ENCODE measurements around the gene THEM5.
A peak's percentile ranks its signal among the peaks of the same experiment; 100 is the strongest.

Gene THEM5

DNA sequence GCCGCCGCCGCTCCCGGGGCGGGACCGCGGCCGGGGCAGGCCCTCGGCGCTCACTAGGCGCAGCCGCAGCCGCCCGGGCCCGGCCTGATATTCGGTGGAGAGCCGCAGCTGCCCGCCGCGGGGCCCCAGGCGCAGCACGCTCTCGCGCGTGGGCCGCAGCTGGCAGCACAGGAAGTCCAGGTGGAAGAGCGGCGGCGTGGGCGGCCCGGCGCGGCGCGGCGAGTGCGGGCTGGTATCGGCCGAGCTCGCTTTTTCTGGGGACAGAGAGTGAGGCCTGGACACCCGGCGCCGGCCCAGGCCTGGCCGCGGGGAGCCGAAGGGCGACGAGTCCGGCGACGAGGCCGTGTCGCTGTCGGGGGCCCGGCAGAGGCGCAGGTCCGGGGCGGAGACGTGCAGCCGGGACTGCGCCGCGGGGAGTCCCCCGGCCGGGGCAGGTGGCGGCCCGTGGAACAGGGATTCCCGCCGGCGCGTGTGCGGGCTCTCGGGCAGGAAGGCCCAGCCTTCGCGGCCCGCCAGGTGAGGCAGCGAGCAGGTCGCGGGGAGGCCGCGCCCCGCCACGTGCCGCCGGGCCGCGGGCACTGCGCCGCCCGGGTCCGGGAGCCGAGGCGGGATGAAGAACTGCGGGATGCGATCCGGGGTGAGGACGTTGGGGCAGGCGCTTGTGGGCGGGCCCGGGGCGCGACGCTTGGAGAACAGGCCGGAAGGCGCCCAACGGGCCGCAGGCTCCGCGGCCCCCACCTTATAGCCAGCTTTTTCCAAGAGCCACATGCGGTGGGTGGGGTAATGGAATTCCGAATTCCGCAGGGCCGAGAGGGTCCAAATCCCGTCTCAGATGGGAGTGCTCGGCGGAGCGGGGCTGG is 15.1 kb downstream of the THEM5 start:
- WGBS (ENCODE audit: extremely low coverage, insufficient coverage, insufficient read length) = no CpG with 5 or more reads among the region's 117 CpGs
- peak overlapping the region; percentile 55 for H3K4me3 ChIP-seq (ENCODE audit: low read depth, low read length)
- no peaks in the 10 kb centered on the region for H3K36me3 ChIP-seq (ENCODE audit: control insufficient read depth in 1 of 2, insufficient read depth in 2 of 2, low read length in 2 of 2)
- H4K12ac ChIP-seq (ENCODE audit: low read depth, low read length) = peak overlapping the region; percentile 17
- H3K4me2 ChIP-seq (ENCODE audit: low read length) = peak overlapping the region; percentile 59
- no peak overlapping the region for H2BK5ac ChIP-seq (ENCODE audit: low read depth, low read length, poor library complexity)
- H2AK5ac ChIP-seq (ENCODE audit: low read length) = no peak overlapping the region
- peak overlapping the region; percentile 14 for H3K18ac ChIP-seq (ENCODE audit: low read length)
- H3K79me2 ChIP-seq (ENCODE audit: control insufficient read depth, insufficient read depth, low read length, poor library complexity) = peaks cover 8% of the 10 kb centered on the region
- H3K9ac ChIP-seq (ENCODE audit: low read length) = no peak overlapping the region
- H3K4ac ChIP-seq (ENCODE audit: low read depth, low read length) = peak overlapping the region; percentile 23
- H3K27me3 ChIP-seq (ENCODE audit: insufficient read depth, low read length) = peaks cover 21% of the 10 kb centered on the region
- H2BK120ac ChIP-seq (ENCODE audit: insufficient read depth, low read length, poor library complexity) = no peak overlapping the region
- no peak overlapping the region for H3K27ac ChIP-seq (ENCODE audit: low read depth, low read length)
- H2AFZ ChIP-seq (ENCODE audit: insufficient read depth, low read length, poor library complexity) = peak overlapping the region; percentile 69
- H4K8ac ChIP-seq (ENCODE audit: low read depth, low read length) = peak overlapping the region; percentile 73
- H3K79me1 ChIP-seq (ENCODE audit: low read length) = peaks cover 16% of the 10 kb centered on the region
- peak overlapping the region; percentile 59 for H3K14ac ChIP-seq (ENCODE audit: low read length)
- no peak for DNase-seq
- no peak overlapping the region for H3K23ac ChIP-seq (ENCODE audit: low read length)
- H3K9me3 ChIP-seq (ENCODE audit: insufficient read depth, low read depth, low read length) = peaks cover 2% of the 10 kb centered on the region
- H2BK12ac ChIP-seq (ENCODE audit: low read length) = no peak overlapping the region
- H4K91ac ChIP-seq (ENCODE audit: low read depth, low read length) = peak overlapping the region; percentile 73
- H3K4me1 ChIP-seq (ENCODE audit: control insufficient read depth in 1 of 2, insufficient read depth in 2 of 2, low read length in 2 of 2) = peaks cover 24 to 31% of the 10 kb centered on the region in 2 experiments

- H2BK120ac ChIP-seq (ENCODE audit: insufficient read depth, low read length, poor library complexity) = peak overlapping the region; percentile 60
- no CpG with 5 or more reads among the region's 26 CpGs for WGBS (ENCODE audit: extremely low coverage, insufficient coverage, insufficient read length)
- DNase-seq = no peak
- H4K91ac ChIP-seq (ENCODE audit: low read depth, low read length) = peak overlapping the region; percentile 73
- H3K79me1 ChIP-seq (ENCODE audit: low read length) = peaks cover 16% of the 10 kb centered on the region
- no peak overlapping the region for H2BK5ac ChIP-seq (ENCODE audit: low read depth, low read length, poor library complexity)
- peaks cover 8% of the 10 kb centered on the region for H3K79me2 ChIP-seq (ENCODE audit: control insufficient read depth, insufficient read depth, low read length, poor library complexity)
- peak overlapping the region; percentile 73 for H4K8ac ChIP-seq (ENCODE audit: low read depth, low read length)
- peak overlapping the region; percentile 59 for H3K4me2 ChIP-seq (ENCODE audit: low read length)
- H3K14ac ChIP-seq (ENCODE audit: low read length) = peak overlapping the region; percentile 19
- H3K9ac ChIP-seq (ENCODE audit: low read length) = no peak overlapping the region
- peak overlapping the region; percentile 39 for H2BK12ac ChIP-seq (ENCODE audit: low read length)
- peaks cover 2% of the 10 kb centered on the region for H3K9me3 ChIP-seq (ENCODE audit: insufficient read depth, low read depth, low read length)
- peak overlapping the region; percentile 63 for H4K12ac ChIP-seq (ENCODE audit: low read depth, low read length)
- H2AFZ ChIP-seq (ENCODE audit: insufficient read depth, low read length, poor library complexity) = peak overlapping the region; percentile 69
- H3K4me3 ChIP-seq (ENCODE audit: low read depth, low read length) = no peak overlapping the region
- H3K4ac ChIP-seq (ENCODE audit: low read depth, low read length) = no peak overlapping the region
- H3K36me3 ChIP-seq (ENCODE audit: control insufficient read depth in 1 of 2, insufficient read depth in 2 of 2, low read length in 2 of 2) = no peaks in the 10 kb centered on the region
- H3K18ac ChIP-seq (ENCODE audit: low read length) = peak overlapping the region; percentile 40
- H3K27ac ChIP-seq (ENCODE audit: low read depth, low read length) = no peak overlapping the region
- peaks cover 21% of the 10 kb centered on the region for H3K27me3 ChIP-seq (ENCODE audit: insufficient read depth, low read length)
- H3K4me1 ChIP-seq (ENCODE audit: control insufficient read depth in 1 of 2, insufficient read depth in 2 of 2, low read length in 2 of 2) = peaks cover 24 to 31% of the 10 kb centered on the region in 2 experiments
- no peak overlapping the region for H3K23ac ChIP-seq (ENCODE audit: low read length)
- peak overlapping the region; percentile 75 for H2AK5ac ChIP-seq (ENCODE audit: low read length)
Observed at GRCh38 chr1:151837884-151838221, 15.7 kb downstream of the THEM5 start.

DNA sequence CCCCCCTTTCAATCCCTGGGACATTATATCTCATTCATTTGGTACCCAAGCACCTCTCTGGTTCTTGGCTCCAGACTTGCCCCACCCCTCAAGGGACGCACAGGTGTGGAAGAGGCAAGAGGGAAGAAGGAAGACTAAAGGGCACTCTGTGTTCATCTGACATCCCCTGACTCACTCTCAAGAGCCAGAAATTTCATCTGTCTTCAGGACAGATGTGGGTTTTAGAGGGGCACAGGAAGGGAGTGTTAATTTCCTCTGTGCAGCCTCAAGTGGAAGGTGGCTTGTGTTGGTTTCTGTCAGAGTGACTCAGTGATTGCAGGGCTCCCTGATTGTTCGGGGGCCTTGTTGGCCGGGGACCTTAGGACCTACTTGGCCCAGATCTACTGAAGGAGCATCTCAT is 16.3 kb downstream of the THEM5 start:
- H3K4me3 ChIP-seq (ENCODE audit: low read depth, low read length) = no peak overlapping the region
- H3K27ac ChIP-seq (ENCODE audit: low read depth, low read length) = no peak overlapping the region
- no peak overlapping the region for H3K14ac ChIP-seq (ENCODE audit: low read length)
- H4K8ac ChIP-seq (ENCODE audit: low read depth, low read length) = no peak overlapping the region
- no peak overlapping the region for H4K12ac ChIP-seq (ENCODE audit: low read depth, low read length)
- H3K79me2 ChIP-seq (ENCODE audit: control insufficient read depth, insufficient read depth, low read length, poor library complexity) = peaks cover 8% of the 10 kb centered on the region
- no peak overlapping the region for H2AFZ ChIP-seq (ENCODE audit: insufficient read depth, low read length, poor library complexity)
- no peak overlapping the region for H3K18ac ChIP-seq (ENCODE audit: low read length)
- H3K36me3 ChIP-seq (ENCODE audit: control insufficient read depth in 1 of 2, insufficient read depth in 2 of 2, low read length in 2 of 2) = no peaks in the 10 kb centered on the region
- peak overlapping the region; percentile 4 for H2BK5ac ChIP-seq (ENCODE audit: low read depth, low read length, poor library complexity)
- no peak overlapping the region for H3K4ac ChIP-seq (ENCODE audit: low read depth, low read length)
- no peak overlapping the region for H3K23ac ChIP-seq (ENCODE audit: low read length)
- H3K9ac ChIP-seq (ENCODE audit: low read length) = no peak overlapping the region
- H3K9me3 ChIP-seq (ENCODE audit: insufficient read depth, low read depth, low read length) = peaks cover 2% of the 10 kb centered on the region
- WGBS (ENCODE audit: extremely low coverage, insufficient coverage, insufficient read length) = no CpG with 5 or more reads among the region's 3 CpGs
- no peak overlapping the region for H2BK12ac ChIP-seq (ENCODE audit: low read length)
- peaks cover 24 to 31% of the 10 kb centered on the region in 2 experiments for H3K4me1 ChIP-seq (ENCODE audit: control insufficient read depth in 1 of 2, insufficient read depth in 2 of 2, low read length in 2 of 2)
- no peak for DNase-seq
- no peak overlapping the region for H2AK5ac ChIP-seq (ENCODE audit: low read length)
- no peak overlapping the region for H3K4me2 ChIP-seq (ENCODE audit: low read length)
- H3K79me1 ChIP-seq (ENCODE audit: low read length) = peaks cover 16% of the 10 kb centered on the region
- H2BK120ac ChIP-seq (ENCODE audit: insufficient read depth, low read length, poor library complexity) = no peak overlapping the region
- peak overlapping the region; percentile 15 for H4K91ac ChIP-seq (ENCODE audit: low read depth, low read length)
- H3K27me3 ChIP-seq (ENCODE audit: insufficient read depth, low read length) = peaks cover 21% of the 10 kb centered on the region

GRCh38 chr1:151835596-151835995 is 17.9 kb downstream of the THEM5 start:
- H3K4me2 ChIP-seq (ENCODE audit: low read length) = no peak overlapping the region
- H4K8ac ChIP-seq (ENCODE audit: low read depth, low read length) = no peak overlapping the region
- no peak overlapping the region for H4K12ac ChIP-seq (ENCODE audit: low read depth, low read length)
- H3K9ac ChIP-seq (ENCODE audit: low read length) = no peak overlapping the region
- no CpG with 5 or more reads among the region's 7 CpGs for WGBS (ENCODE audit: extremely low coverage, insufficient coverage, insufficient read length)
- DNase-seq = no peak
- peaks cover 24 to 31% of the 10 kb centered on the region in 2 experiments for H3K4me1 ChIP-seq (ENCODE audit: control insufficient read depth in 1 of 2, insufficient read depth in 2 of 2, low read length in 2 of 2)
- H3K79me1 ChIP-seq (ENCODE audit: low read length) = peaks cover 16% of the 10 kb centered on the region
- no peak overlapping the region for H3K14ac ChIP-seq (ENCODE audit: low read length)
- H2BK120ac ChIP-seq (ENCODE audit: insufficient read depth, low read length, poor library complexity) = no peak overlapping the region
- H3K36me3 ChIP-seq (ENCODE audit: control insufficient read depth in 1 of 2, insufficient read depth in 2 of 2, low read length in 2 of 2) = no peaks in the 10 kb centered on the region
- H3K27me3 ChIP-seq (ENCODE audit: insufficient read depth, low read length) = peaks cover 21% of the 10 kb centered on the region
- no peak overlapping the region for H3K4me3 ChIP-seq (ENCODE audit: low read depth, low read length)
- H2AK5ac ChIP-seq (ENCODE audit: low read length) = no peak overlapping the region
- peaks cover 8% of the 10 kb centered on the region for H3K79me2 ChIP-seq (ENCODE audit: control insufficient read depth, insufficient read depth, low read length, poor library complexity)
- no peak overlapping the region for H2BK12ac ChIP-seq (ENCODE audit: low read length)
- no peak overlapping the region for H2BK5ac ChIP-seq (ENCODE audit: low read depth, low read length, poor library complexity)
- H3K27ac ChIP-seq (ENCODE audit: low read depth, low read length) = no peak overlapping the region
- no peak overlapping the region for H3K23ac ChIP-seq (ENCODE audit: low read length)
- peaks cover 2% of the 10 kb centered on the region for H3K9me3 ChIP-seq (ENCODE audit: insufficient read depth, low read depth, low read length)
- H3K18ac ChIP-seq (ENCODE audit: low read length) = no peak overlapping the region
- H2AFZ ChIP-seq (ENCODE audit: insufficient read depth, low read length, poor library complexity) = no peak overlapping the region
- H4K91ac ChIP-seq (ENCODE audit: low read depth, low read length) = no peak overlapping the region
- H3K4ac ChIP-seq (ENCODE audit: low read depth, low read length) = no peak overlapping the region

Data from trophoblast cell (in vitro differentiated cells and primary cell).